ENCODE measurements around the gene DHRS13. TPM values are rescaled to one million over a fixed set of nuclear protein-coding genes. Genes with fewer than 3 reads are reported as not detected.

Gene DHRS13
- polyA plus RNA-seq, 1 donor from 2014 or later = 91.1 TPM

- H3K79me2 ChIP-seq (replicated peaks; ENCODE audit: insufficient read depth, low read length) = peaks cover 47% of the 10 kb centered on the region
- no peaks in the 10 kb centered on the region for H3K9me3 ChIP-seq (ENCODE audit: low read length)
- peaks cover 7% of the 10 kb centered on the region for H4K20me1 ChIP-seq (ENCODE audit: insufficient read depth)
- H3K27ac ChIP-seq (ENCODE audit: low read length) = no peak overlapping the region
- H3K27me3 ChIP-seq (ENCODE audit: insufficient read depth, low read depth, low read length) = no peaks in the 10 kb centered on the region
- H3K4me2 ChIP-seq (ENCODE audit: low read length) = no peak overlapping the region
- H3F3A ChIP-seq (ENCODE audit: insufficient read depth, low read length, poor library complexity, severe bottlenecking) = no peaks in the 10 kb centered on the region
- no peak overlapping the region for H3K9ac ChIP-seq (ENCODE audit: low read length)
- no peaks in the 10 kb centered on the region for H3K9me2 ChIP-seq (ENCODE audit: insufficient read depth, low read length)
- no peak overlapping the region for H2AFZ ChIP-seq (ENCODE audit: low read depth, low read length)
- H3K4me3 ChIP-seq (ENCODE audit: low read length) = no peak overlapping the region
- TF ChIP-seq SMC3 (conservative IDR thresholded peaks at IDR 0.05; ENCODE audit: poor library complexity) (no peak), MXI1 (conservative IDR thresholded peaks at IDR 0.05; ENCODE audit: poor library complexity, severe bottlenecking) (no peak), EZH2 (IDR thresholded peaks at IDR 0.05; ENCODE audit: borderline replicate concordance, insufficient read depth, low read length, poor library complexity, severe bottlenecking) (no peak), REST (IDR thresholded peaks at IDR 0.05; ENCODE audit: borderline replicate concordance) (no peak), RAD21 (conservative IDR thresholded peaks at IDR 0.05) (no peak), CTCF (IDR thresholded peaks at IDR 0.05; ENCODE audit: poor library complexity, severe bottlenecking) (no peak), EP300 (conservative IDR thresholded peaks at IDR 0.05; ENCODE audit: poor library complexity, severe bottlenecking) (no peak), TAF1 (IDR thresholded peaks at IDR 0.05; ENCODE audit: low read depth) (no peak), POLR2AphosphoS5 (IDR thresholded peaks at IDR 0.05) (no peak)
- H3K36me3 ChIP-seq (ENCODE audit: insufficient read depth, low read length) = no peaks in the 10 kb centered on the region
Observed at GRCh38 chr17:28929787-28930186, 26.9 kb upstream of the DHRS13 start.

GRCh38 chr17:28928061-28928460 lies 25.2 kb upstream of the DHRS13 start:
- no peak overlapping the region for H3K9ac ChIP-seq (ENCODE audit: low read length)
- no peaks in the 10 kb centered on the region for H3K9me2 ChIP-seq (ENCODE audit: insufficient read depth, low read length)
- H3K4me3 ChIP-seq (ENCODE audit: low read length) = no peak overlapping the region
- no peaks in the 10 kb centered on the region for H3F3A ChIP-seq (ENCODE audit: insufficient read depth, low read length, poor library complexity, severe bottlenecking)
- peaks cover 37% of the 10 kb centered on the region for H3K79me2 ChIP-seq (replicated peaks; ENCODE audit: insufficient read depth, low read length)
- no peak overlapping the region for H3K4me2 ChIP-seq (ENCODE audit: low read length)
- H3K36me3 ChIP-seq (ENCODE audit: insufficient read depth, low read length) = no peaks in the 10 kb centered on the region
- H2AFZ ChIP-seq (ENCODE audit: low read depth, low read length) = no peak overlapping the region
- H3K27ac ChIP-seq (ENCODE audit: low read length) = no peak overlapping the region
- TF ChIP-seq POLR2AphosphoS5 (IDR thresholded peaks at IDR 0.05) (no peak), MXI1 (conservative IDR thresholded peaks at IDR 0.05; ENCODE audit: poor library complexity, severe bottlenecking) (no peak), REST (IDR thresholded peaks at IDR 0.05; ENCODE audit: borderline replicate concordance) (no peak), SMC3 (conservative IDR thresholded peaks at IDR 0.05; ENCODE audit: poor library complexity) (no peak), EP300 (conservative IDR thresholded peaks at IDR 0.05; ENCODE audit: poor library complexity, severe bottlenecking) (no peak), TAF1 (IDR thresholded peaks at IDR 0.05; ENCODE audit: low read depth) (no peak), CTCF (IDR thresholded peaks at IDR 0.05; ENCODE audit: poor library complexity, severe bottlenecking) (no peak), EZH2 (IDR thresholded peaks at IDR 0.05; ENCODE audit: borderline replicate concordance, insufficient read depth, low read length, poor library complexity, severe bottlenecking) (no peak), RAD21 (conservative IDR thresholded peaks at IDR 0.05) (no peak)
- peaks cover 5% of the 10 kb centered on the region for H4K20me1 ChIP-seq (ENCODE audit: insufficient read depth)
- no peaks in the 10 kb centered on the region for H3K9me3 ChIP-seq (ENCODE audit: low read length)
- H3K27me3 ChIP-seq (ENCODE audit: insufficient read depth, low read depth, low read length) = no peaks in the 10 kb centered on the region
